Loucy (cell line): Measurements from ENCODE around the gene ACD.

Source experiments
- H2AFZ ChIP-seq: fragments of 200-600 bp; sonication (generic); 2 replicates; pipeline ENCODE4 v1.6.0; 2016; ENCODE audit warnings: antibody characterized with exemption, mild to moderate bottlenecking, low read length, moderate library complexity
- H3F3A ChIP-seq: fragments of 200-600 bp; 2 replicates; pipeline ENCODE4 v1.6.0; 2016; ENCODE audit warnings: antibody characterized with exemption, low read depth, mild to moderate bottlenecking
- H3K27me3 ChIP-seq: fragments of 200-600 bp; sonication (generic); 2 replicates; pipeline ENCODE4 v1.6.1; 2014; ENCODE audit warnings: low read length, mild to moderate bottlenecking; ENCODE audit not compliant: insufficient read depth, poor library complexity, severe bottlenecking
- H3K36me3 ChIP-seq: fragments of 200-600 bp; sonication (generic); 2 replicates; pipeline ENCODE4 v1.6.1; 2016; ENCODE audit warnings: low read length; ENCODE audit not compliant: insufficient read depth
- H3K4me1 ChIP-seq: fragments of 200-600 bp; sonication (generic); 2 replicates; pipeline ENCODE4 v1.5.1; 2014; ENCODE audit warnings: low read length, mild to moderate bottlenecking; ENCODE audit not compliant: insufficient read depth, poor library complexity, severe bottlenecking
- H3K4me2 ChIP-seq: fragments of 200-600 bp; sonication (generic); 2 replicates; pipeline ENCODE4 v1.6.0; 2014; ENCODE audit warnings: antibody characterized with exemption, low read length, low read depth, mild to moderate bottlenecking; ENCODE audit not compliant: poor library complexity, severe bottlenecking
- H3K4me3 ChIP-seq: fragments of 200-600 bp; sonication (generic); 2 replicates; pipeline ENCODE4 v1.5.1; 2014; ENCODE audit warnings: low read length, mild to moderate bottlenecking, mixed read lengths; ENCODE audit not compliant: poor library complexity, severe bottlenecking
- H3K79me2 ChIP-seq: fragments of 200-600 bp; sonication (generic); 2 replicates; pipeline ENCODE4 v1.6.1; 2014; ENCODE audit warnings: low read length; ENCODE audit not compliant: insufficient read depth
- H3K9ac ChIP-seq: fragments of 200-600 bp; sonication (generic); 2 replicates; pipeline ENCODE4 v1.6.0; 2014; ENCODE audit warnings: mild to moderate bottlenecking, low read depth, low read length, moderate library complexity; ENCODE audit not compliant: poor library complexity, severe bottlenecking
- H3K9me2 ChIP-seq: fragments of 200-600 bp; sonication (generic); replicated peaks from 2 replicates; pipeline ENCODE4 v1.6.1; 2016; ENCODE audit warnings: low read depth, low read length, mixed read lengths
- H3K9me3 ChIP-seq: fragments of 200-600 bp; sonication (generic); 2 replicates; pipeline ENCODE4 v1.6.1; 2014; ENCODE audit warnings: mild to moderate bottlenecking, antibody characterized with exemption, low read length, low read depth; ENCODE audit not compliant: insufficient read depth
- H4K20me1 ChIP-seq: fragments of 200-600 bp; sonication (generic); 2 replicates; pipeline ENCODE4 v1.6.0; 2014; ENCODE audit warnings: antibody characterized with exemption, low read length, mild to moderate bottlenecking; ENCODE audit not compliant: insufficient read depth, poor library complexity, severe bottlenecking
- EZH2phosphoT487 ChIP-seq: fragments of 200-600 bp; IDR thresholded peaks from 2 replicates; pipeline ENCODE4 v1.6.1; 2018; ENCODE audit warnings: antibody characterized with exemption, mild to moderate bottlenecking, moderate library complexity, borderline replicate concordance
- TF ChIP-seq, protein P1 (sequence below): fragments of 200-600 bp; sonication (generic); conservative IDR thresholded peaks from 2 replicates; pipeline ENCODE4 v1.5.1; 2014; ENCODE audit warnings: mild to moderate bottlenecking, antibody characterized with exemption, low read length

The ACD gene

DNA sequence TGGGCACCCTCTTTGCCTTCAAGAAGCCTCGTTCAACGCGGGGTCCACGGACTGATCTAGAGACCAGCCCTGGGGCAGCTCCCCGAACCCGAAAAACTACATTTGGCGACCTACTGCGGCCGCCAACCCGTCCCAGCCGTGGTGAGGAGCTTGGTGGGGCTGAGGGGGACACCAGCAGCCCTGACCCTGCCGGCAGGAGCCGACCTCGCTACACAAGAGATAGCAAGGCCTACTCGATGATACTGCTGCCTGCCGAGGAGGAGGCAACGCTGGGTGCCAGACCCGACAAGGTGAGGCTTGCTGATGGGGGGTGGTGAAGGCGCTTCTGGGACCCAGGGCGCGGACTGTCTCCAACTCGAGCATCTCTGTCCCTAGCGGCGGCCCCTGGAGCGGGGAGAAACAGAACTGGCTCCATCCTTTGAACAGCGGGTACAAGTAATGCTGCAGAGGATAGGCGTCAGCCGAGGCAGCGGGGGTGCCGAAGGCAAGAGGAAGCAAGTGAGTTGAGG lies 5.6 kb downstream of the ACD start:
- H4K20me1 ChIP-seq = peaks cover 27% of the 10 kb centered on the region
- H3K9ac ChIP-seq = no peak overlapping the region
- no peak overlapping the region for H3K4me2 ChIP-seq

DNA sequence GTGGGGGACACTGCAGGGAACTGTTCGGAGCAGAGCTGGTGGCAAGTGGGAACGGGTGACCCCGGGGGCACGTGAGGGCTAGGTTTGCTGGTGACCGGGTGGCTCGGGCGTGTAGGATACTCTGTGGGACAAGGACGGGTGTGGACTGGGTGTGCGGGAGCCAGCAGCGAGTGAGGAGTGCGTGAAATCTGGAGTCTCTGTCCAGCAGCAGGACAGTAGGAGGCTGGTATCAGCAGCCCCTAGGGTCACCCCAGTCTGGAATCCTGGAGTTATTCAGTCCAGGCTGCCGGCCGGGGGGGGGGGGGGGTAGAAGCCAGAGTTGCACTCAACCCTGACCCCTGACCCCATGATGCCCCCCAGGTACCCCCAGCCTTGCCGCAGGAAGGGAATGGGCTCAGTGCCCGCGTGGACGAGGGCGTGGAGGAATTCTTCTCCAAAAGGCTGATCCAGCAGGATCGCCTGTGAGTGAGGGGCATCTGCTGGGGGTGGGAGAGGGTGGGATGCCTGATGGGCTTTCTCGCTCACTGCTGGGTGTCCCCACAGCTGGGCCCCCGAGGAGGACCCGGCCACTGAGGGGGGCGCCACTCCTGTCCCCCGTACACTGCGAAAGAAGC lies 6.2 kb downstream of the ACD start:
- Histone ChIP-seq H3K79me2 (peaks cover 31% of the 10 kb centered on the region; the same call in 1 of the 2 replicates), H3K36me3 (peaks cover 75% of the 10 kb centered on the region; the same call in 1 of the 2 replicates), H3K9me2 (no peaks in the 10 kb centered on the region), H4K20me1 (peaks cover 25% of the 10 kb centered on the region), H3K9ac (no peak overlapping the region), H3K4me2 (no peak overlapping the region), H3K4me3 (no peak overlapping the region), H3K27me3 (no peaks in the 10 kb centered on the region), H2AFZ (no peak overlapping the region), H3F3A (no peaks in the 10 kb centered on the region), H3K4me1 (peaks cover 3% of the 10 kb centered on the region), H3K9me3 (no peaks in the 10 kb centered on the region)
- TF ChIP-seq, protein P1, sequence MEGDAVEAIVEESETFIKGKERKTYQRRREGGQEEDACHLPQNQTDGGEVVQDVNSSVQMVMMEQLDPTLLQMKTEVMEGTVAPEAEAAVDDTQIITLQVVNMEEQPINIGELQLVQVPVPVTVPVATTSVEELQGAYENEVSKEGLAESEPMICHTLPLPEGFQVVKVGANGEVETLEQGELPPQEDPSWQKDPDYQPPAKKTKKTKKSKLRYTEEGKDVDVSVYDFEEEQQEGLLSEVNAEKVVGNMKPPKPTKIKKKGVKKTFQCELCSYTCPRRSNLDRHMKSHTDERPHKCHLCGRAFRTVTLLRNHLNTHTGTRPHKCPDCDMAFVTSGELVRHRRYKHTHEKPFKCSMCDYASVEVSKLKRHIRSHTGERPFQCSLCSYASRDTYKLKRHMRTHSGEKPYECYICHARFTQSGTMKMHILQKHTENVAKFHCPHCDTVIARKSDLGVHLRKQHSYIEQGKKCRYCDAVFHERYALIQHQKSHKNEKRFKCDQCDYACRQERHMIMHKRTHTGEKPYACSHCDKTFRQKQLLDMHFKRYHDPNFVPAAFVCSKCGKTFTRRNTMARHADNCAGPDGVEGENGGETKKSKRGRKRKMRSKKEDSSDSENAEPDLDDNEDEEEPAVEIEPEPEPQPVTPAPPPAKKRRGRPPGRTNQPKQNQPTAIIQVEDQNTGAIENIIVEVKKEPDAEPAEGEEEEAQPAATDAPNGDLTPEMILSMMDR = no peak
- no peak for TF ChIP-seq EZH2phosphoT487

More for the DNA sequence above, 5.6 kb downstream of the ACD start:
- Histone ChIP-seq H3K4me1 (peaks cover 9% of the 10 kb centered on the region), H3K27me3 (no peaks in the 10 kb centered on the region), H3F3A (no peaks in the 10 kb centered on the region), H3K79me2 (peaks cover 31% of the 10 kb centered on the region; the same call in 1 of the 2 replicates), H3K9me3 (no peaks in the 10 kb centered on the region), H3K36me3 (peaks cover 69% of the 10 kb centered on the region; the same call in 1 of the 2 replicates), H2AFZ (no peak overlapping the region), H3K9me2 (no peaks in the 10 kb centered on the region), H3K4me3 (no peak overlapping the region)
- TF ChIP-seq, protein P1 = no peak
- TF ChIP-seq EZH2phosphoT487 = no peak

DNA sequence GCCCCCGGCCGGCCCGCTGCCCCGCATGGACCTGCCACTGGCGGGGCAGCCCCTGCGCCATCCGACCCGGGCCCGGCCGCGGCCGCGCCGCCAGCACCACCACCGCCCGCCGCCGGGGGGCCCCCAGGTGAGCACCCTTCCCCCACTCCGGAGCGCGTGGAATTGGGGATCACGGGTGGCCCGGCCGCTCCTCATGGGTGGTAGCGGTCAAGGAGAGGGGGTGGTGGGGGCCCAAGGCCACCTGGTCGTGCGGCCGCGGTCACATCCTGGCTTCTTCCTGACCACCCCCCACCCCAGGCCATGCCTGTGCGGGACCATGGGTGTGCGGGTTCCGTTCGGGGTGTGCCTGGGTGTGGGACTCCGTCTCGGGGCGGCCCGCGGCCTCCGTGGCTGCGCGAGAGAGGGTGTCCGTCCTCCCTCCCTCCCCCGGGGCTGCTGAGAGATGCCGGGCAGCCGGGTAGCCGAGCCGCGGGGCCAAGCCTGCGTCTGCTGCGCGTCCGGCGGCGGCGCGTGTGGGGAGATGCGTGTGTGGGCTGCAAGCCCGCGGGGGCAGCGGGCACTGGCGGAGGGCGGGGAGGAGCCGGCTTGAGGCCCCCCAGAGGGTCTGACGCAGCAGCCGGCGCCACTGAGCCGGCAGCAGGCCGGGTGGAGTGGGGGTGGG lies 6.8 kb downstream of the ACD start:
- no peaks in the 10 kb centered on the region for H3K27me3 ChIP-seq
- H3K9ac ChIP-seq = no peak overlapping the region
- H3K4me3 ChIP-seq = no peak overlapping the region
- no peaks in the 10 kb centered on the region for H3F3A ChIP-seq
- no peaks in the 10 kb centered on the region for H3K4me1 ChIP-seq
- H3K79me2 ChIP-seq = peaks cover 35% of the 10 kb centered on the region; the same call in 1 of the 2 replicates
- H3K9me3 ChIP-seq = no peaks in the 10 kb centered on the region
- H2AFZ ChIP-seq = no peak overlapping the region
- no peaks in the 10 kb centered on the region for H3K9me2 ChIP-seq
- TF ChIP-seq, protein P1 = no peak
- no peak for TF ChIP-seq EZH2phosphoT487
- no peak overlapping the region for H3K4me2 ChIP-seq
- H3K36me3 ChIP-seq = peaks cover 78% of the 10 kb centered on the region; the same call in 1 of the 2 replicates
- peaks cover 19% of the 10 kb centered on the region for H4K20me1 ChIP-seq
